ENCODE results near the gene CASTOR1.

The CASTOR1 gene

DNA sequence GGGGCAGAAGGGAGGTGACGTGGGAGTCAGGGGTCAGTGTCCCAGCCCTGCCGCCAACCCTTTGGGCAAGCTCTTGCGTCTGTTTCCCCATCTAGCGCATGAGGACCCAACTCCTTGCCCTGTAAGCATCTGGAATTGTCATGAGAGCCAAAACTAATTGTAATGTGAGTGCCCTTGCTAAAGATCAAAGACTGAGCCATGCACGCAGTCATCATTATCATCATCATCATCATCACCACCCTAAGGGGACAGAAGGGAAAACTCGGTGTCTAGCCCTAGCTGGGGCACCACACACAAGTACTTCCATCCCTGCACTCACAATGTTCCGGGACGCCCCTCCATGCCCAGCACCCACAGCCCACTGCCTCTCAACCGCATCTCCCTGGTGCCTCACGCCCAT, 45.2 kb downstream of the CASTOR1 start:
- no peak for DNase-seq

DNA sequence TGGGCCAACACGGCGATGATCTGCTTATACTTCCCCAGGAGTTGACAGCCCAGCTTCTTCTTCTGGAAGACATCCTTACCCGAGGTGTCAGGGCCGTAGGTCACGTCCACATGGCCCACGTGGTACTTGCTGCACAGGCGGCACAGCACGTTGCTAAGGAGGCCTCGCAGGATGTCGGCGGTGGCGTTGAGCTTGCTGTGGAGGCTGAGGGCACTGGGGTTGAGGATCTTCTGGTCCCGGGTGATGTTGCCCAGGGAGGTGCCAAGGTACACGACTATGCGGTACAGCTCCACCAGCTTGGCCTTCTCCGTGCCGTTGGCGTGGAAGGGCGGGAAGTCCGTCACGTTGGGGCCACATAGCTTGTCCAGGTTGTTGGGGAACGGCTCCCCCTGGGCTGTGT, 45.6 kb downstream of the CASTOR1 start:
- DNase-seq = no peak

DNA sequence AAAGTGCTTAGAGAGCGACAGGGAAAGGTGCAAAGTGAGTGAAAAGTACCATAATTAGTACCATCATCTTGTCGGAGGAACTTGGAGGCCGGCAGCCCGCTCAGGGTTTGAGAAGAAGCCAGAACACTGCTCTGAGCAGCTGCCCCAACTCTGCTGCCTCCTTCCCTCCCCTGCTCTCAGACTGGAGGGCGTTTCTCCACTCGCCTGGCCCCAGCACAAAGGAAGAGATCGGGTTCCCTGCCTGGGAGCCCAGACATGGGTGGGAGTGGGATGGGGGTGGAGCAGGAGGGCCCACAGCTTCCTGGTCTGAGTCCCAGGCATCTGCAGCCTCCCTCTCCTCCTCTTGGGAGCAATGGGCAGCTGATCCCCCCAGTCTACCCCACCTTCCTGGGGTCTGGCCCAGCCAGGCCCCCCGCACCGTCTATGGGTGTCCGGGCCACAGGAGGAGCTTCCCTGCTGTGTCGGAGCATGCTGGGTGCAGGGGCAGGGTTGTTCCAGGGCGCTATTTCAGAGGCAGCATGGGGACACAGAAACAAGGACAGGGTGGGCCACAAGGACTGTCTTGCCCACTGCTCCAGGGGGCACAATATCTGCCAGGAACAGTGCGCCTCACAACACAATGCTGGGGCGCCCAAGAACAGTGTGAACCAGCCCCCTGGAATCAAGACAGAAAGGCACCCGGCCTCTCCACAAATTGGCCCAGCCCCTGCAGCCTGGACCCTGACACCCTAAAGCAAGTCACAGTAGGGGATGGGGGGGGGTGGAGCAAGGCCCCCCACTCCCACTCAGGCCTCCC, 47.5 kb downstream of the CASTOR1 start:
- no peak for DNase-seq

DNA sequence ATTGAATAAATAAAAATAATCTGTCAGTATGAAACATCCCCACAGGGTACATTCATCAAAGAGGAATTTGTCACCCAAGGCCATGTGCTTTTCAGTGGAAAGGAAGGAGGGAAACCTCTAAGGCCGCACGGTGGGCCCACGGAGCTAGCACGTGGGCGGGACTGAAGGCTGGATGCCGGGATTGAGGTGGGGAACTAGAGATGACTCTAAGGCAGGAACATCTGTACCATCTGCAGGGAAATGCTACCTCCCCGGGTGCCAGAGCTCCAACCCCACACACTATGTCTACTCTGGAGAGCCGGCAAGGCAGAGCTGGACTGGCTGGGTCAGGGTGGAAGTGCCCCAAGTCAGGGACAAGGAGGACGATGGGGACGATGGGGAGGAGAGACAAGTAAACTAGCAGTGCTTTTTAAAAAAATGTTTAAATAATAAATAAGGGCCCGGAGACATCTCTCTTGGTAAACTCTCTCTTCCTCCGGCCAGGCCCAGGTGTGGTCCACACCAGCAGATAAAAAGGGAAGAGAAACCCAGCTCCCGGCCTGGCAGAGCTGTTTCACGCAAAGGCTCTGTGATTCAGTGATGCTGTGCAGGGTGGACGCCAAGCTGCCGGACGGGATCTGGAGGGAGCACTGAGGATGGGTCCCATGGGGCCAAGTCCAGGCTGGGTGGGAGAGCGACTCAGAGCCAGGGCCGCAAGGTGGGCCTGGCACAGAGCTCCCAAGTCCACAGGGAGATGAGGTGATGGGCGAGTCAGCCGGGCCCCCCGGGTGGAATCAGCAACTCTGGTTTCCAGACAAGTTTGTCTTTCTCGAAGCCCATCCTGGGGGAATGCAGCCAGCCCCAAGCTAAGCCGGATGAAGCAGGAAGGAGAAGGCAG, 48.5 kb downstream of the CASTOR1 start:
- no peak for DNase-seq

DNA sequence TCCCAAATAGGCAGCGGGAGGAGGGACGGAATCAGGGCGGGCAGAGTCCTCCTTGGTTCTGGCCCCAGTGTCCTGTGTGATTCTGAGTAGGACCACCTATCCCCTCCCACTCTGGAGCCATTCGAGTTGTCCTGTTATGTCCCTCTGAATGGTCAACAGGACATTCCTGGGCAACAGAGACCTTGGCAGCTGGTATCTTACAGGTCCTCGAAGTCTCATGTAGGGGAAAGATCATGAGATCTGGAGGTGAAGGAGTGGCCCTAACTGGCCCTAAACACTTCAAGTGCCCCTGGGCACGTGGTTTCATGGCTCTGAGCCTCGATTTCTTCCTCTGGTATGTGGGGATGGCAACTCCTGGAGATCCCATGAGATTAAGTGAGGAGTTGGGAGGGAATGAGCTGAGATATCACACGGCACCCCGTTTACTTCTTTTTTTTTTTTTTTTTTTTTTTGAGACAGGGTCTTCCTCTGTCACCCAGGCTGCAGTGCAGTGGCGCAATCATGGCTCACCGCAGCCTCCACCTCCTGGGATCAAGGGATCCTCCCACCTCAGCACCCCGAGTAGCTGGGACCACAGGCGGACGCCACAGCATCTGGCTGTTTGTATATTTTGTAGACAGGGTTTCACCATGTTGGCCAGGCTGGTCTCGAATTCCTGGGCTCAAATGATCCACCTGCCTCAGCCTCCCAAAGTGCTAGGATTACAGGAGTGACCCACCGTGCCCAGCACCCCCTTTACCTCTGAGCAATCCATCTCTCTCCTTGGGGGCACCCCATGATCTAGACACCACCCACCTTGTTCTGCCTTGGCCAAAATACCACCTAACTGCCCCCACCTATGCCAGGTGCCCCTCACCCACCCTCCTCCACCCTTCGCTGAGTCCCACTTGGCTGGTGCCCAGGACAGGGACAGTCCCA, 49.6 kb downstream of the CASTOR1 start:
- DNase-seq = no peak

DNA sequence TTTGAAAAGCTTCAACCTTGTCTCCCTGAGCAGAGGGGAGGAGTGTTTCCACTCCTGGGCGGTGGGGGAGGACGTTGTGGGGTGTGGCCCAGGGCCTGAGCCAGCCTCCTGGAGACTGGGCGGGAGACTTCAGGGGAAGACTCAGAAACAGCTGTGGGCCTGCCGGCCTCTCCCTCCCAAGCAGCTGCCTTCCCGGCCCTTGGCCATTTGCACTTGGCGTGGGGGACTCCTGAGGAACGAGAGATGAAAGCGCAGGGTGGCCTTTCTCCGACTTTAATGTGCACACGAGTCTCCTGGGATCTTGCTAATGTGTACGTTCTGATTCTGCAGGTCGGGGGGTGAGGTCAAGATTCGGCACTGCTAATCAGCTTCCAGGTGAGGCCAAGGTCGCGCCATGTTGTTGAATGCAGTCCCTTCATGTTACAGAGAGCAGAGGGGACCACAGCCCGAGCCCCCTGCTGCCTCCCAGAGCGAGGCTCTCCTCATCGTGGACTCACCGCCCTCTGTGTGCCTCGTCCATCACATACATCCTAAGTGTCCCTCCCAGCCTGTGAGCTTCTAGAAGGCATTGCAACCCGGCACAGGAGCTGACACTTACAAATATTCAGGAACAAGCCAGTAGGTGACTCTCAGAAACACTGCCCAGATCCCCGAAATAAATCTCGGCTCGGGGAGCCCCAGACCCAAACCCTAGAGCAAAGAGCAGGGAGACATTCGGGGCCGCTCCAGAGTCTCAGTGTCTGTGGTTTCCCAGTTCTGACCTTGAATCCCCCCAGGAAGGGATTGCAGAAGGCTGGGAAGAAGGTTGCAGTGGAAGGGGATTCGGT, 50.4 kb downstream of the CASTOR1 start:
- no peak for DNase-seq

DNA sequence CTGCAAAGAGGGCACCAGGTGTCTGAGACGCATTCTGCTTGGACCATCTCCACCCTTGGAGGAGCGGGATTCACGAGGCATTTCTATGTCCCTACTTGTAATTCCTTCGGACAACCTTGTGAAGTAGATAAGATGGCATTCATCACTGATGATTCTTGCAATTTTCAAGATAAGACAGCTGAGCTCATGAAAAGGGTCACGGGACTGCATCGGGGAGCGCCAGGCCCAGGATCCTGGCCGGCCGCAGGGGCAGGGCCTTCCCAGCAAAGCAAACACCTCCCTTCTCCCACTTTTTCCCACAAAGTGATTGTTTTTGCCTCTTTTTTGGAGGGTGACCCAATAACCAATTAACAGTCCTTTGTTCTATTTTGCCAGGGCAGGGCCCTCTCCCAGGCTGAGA, 51.2 kb downstream of the CASTOR1 start:
- no peak for DNase-seq

DNA sequence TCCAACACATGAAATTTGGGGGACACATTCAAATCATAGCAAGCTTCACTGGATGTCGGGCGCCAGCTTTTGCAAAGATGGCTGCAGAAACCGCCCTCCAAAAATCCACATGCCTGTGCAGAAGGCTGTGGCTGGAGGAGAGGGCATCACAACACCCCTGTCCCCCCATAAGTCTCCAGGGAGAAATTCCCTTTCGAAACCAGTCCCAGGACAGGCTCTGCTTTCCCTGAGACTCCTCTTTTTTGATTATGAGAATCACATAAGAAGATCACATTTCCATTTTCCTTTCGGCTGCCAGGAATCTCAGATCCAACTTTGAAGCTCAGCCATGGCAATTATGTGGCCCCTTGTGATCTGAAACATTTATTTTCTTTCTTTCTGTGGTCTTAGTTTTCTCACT, 52.4 kb downstream of the CASTOR1 start:
- no peak for DNase-seq

DNA sequence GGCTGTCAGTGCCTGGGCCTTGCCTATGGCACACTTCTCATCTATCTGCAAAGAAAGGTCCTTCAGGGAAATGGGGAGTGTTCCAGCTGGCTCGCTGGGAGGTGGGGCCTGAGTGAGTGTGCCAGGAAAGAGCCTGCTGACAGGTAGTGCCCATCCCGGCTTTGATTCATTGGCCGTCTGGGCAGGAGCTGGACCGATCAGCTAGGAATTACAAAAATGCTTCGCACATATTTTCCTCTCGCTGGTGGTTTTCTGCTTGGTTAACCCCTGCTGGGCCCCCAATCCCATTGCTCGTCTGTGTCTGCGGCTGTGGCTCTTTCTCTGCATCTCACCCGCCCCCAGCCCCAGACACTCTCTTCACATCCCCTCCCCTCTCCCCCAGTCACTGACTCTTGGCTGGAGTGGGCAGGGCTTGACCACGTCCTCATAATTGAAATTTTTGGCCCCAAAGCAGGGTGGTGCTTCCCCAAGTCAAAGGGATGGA, 53.6 kb downstream of the CASTOR1 start:
- DNase-seq = no peak
